GM12891 (cell line): ENCODE measurements around the gene TGM2.

Experiments
- DNase-seq: peaks from one replicate; pipeline ENCODE4 v3.0.0; 2011; ENCODE audit warnings: low spot score; ENCODE audit not compliant: insufficient read length
- FAIRE-seq: peaks from 2 replicates; lab custom pipeline; 2011; peaks lifted over from hg19 to GRCh38; lab: Jason Lieb, UNC
- PAX5 ChIP-seq: IDR thresholded peaks from 2 replicates; pipeline ENCODE4 v1.6.1; 2011; ENCODE audit warnings: low read length, moderate library complexity, mild to moderate bottlenecking; ENCODE audit not compliant: insufficient read depth, severe bottlenecking
- POLR2A ChIP-seq: IDR thresholded peaks from 2 replicates; pipeline ENCODE4 v1.6.1; 2011; ENCODE audit warnings: low read depth, low read length, control low read depth
- POLR2AphosphoS5 ChIP-seq: IDR thresholded peaks from 2 replicates; pipeline ENCODE4 v1.6.1; 2011; ENCODE audit warnings: low read depth, low read length, control low read depth
- POU2F2 ChIP-seq: IDR thresholded peaks from 2 replicates; pipeline ENCODE4 v1.6.1; 2011; ENCODE audit warnings: low read depth, mild to moderate bottlenecking, control low read depth, low read length, moderate library complexity
- SPI1 ChIP-seq: IDR thresholded peaks from 2 replicates; pipeline ENCODE4 v1.6.1; 2011; ENCODE audit warnings: low read depth, low read length, control low read depth
- TAF1 ChIP-seq: IDR thresholded peaks from 2 replicates; pipeline ENCODE4 v1.6.1; 2011; ENCODE audit warnings: low read depth, low read length, control low read depth

The TGM2 gene

DNA sequence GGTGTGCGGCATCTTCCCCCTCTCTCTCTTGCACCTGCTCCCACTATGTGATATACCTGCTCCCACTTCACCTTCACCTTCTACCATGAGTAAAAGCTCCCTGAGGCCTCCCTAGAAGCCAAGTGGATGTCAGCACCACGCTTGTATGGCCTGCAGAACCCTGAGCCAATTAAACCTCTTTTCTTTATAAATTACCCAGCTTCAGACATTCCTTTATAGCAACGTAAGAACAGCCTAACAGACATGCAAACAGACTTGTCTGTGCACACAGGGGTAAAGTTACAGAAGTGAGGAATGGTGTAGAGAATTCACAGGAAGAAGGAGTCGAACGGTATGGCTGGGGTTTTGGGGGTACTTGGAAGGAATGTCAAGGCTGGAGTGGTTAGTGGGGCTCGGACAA is 14.8 kb upstream of the TGM2 start:
- FAIRE-seq (no peak), DNase-seq (no peak)
- no peak for TF ChIP-seq TAF1
- no peak for TF ChIP-seq POLR2AphosphoS5
- no peak for TF ChIP-seq POU2F2
- no peak for TF ChIP-seq POLR2A
- no peak for TF ChIP-seq SPI1

DNA sequence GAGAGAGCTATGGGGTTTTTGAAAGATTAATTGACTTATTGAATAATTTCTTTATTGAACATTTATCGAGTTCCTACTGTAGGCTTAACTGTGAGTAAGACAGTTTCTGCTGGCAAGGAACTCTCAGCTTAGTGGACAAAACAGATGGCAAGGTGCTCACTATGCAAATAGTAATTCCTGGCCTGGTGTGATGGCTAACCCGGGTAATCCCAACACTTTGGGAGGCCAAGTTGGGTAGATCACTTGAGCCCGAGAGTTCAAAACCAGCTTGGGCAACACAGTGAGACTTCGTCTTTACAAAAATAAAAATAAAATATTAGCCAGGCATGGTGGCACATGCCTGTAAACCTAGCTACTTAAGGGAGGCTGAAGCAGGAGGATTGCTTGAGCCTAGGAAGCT is 13.5 kb upstream of the TGM2 start:
- TF ChIP-seq SPI1 = no peak
- FAIRE-seq = no peak

DNA sequence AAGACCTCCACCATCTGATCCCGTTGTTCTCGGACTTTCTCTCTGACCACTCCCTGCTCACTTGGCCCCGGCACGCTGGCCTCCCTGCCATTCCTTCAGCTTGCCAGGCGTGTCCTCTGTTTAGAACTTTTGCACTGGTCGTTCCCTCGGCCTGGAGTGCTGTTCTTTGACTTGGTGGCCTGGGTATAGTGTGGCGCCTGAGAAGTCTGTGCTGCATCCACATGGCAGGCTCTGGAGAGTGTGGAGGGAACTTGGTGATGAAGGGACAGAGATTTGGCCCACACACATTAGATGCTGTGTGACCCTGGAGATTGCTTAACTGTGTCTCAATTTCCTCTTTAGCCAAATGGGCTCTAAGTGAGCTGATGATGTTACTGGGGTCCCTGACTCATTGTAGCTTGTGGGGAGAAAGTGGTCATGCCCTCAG is 13.0 kb upstream of the TGM2 start:
- DNase-seq = no peak
- TF ChIP-seq TAF1 = no peak
- TF ChIP-seq POLR2AphosphoS5 = no peak
- no peak for FAIRE-seq

More for the DNA sequence above, 13.5 kb upstream of the TGM2 start:
- no peak for DNase-seq

DNA sequence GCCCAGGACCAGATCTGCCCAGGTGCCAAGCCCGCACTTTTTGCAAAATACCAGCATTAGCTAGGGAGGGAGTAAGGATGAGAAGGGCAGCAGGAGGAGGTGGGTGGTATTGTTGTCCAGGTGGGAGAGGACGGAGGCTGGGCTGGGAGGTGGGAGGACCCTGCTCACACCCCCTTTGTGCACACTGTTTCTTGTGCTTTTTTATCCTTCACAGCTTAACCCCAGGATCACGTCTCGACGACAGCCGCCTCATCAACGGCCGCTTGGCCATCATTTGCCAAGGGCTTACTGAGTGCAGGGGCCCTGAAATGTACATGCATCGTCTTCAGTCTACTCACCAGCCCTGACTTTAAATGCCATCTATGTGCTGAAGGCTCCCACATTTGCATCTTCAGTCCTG is 12.1 kb upstream of the TGM2 start:
- DNase-seq = no peak
- TF ChIP-seq TAF1 (no peak), PAX5 (no peak), POU2F2 (no peak), SPI1 (no peak), POLR2AphosphoS5 (no peak), POLR2A (no peak)
- no peak for FAIRE-seq

DNA sequence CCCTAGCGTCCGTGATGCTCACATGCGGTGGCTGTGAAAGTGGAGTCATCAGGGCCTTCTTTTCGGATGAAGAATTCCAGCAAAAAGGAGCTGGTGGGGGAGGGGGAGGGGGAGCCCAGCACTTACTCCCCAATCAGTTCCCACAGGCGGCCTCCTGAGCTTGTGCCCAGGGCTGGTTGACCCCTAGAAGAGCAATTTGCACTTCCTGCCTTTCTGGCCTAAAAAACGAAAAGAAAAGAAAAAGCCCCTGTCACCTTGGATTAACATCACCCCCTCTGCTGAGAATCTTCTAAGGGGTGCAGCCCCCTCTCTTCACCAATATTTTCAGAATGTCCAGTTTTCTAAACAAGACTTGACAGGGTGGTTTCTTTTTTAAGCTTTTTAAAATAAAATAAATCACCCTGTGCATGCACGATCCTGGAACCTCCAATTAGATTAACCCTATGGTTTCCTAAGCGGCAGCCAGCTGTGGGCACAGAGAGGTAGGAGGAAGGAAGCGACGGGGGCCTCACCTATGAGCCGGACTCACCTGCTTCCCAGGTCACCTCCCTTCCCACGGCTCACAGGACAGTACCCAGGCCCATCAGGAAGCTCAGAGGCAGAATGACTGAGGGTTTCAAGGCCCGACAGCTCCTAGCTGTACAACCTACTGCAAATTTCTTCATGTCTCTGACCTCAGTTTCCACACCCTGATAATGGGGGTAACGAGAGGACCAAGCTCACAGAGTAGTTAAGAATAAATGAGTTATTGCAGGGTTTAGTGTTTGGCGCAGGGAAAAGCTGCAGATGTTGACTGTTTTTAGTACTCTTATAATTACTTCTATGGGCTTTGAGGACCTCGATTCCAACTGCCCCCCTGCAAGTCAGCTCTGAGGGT is 10.5 kb upstream of the TGM2 start:
- DNase-seq (no peak), FAIRE-seq (no peak)
- TF ChIP-seq SPI1 (no peak), PAX5 (no peak), POU2F2 (no peak), POLR2A (no peak), TAF1 (no peak), POLR2AphosphoS5 (no peak)

DNA sequence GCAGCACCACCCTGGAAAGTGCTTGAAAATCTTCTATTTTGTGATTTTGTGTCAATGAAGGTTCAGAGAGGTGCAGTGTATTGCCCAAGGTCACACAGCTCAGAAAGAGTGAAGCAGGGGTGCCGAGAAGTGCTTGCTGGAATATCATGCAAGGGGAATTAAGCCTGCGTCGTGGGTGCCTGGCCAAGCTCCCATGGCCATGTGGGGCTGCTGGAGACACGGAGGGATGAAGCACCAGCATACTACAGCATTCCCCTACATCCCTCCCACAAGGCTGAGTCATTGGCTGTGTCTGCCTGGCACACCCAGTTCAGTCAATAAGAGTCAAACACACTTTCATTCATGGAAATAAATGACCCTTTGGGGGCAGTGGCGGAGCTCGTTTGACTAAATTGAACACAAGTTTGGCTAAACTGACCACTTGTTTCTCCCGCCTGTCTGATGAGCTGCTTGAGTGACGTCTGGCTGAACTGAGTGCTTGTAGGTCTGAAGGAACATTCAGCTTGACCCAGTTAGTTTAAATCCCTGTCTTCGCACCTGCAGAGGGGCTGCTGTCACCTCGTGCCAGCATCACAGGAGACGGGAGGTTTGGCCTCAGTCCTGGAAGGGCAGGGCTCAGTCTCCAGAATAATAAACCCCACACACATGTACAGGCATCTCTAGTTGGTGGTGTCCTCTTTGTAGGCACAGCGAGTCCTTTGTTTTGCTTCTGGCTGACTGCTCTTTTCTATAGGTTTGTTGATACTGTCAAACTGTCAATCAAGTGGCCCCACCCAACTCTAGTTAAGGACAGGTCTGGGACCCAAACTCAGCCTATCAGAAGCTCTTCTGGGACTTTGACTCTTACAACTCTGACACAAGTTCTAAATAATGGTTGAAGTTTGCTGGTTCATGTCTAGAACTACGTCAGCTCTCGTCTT is 8.4 kb upstream of the TGM2 start:
- DNase-seq (no peak), FAIRE-seq (no peak)
- TF ChIP-seq TAF1 (no peak), POU2F2 (no peak), PAX5 (no peak), POLR2AphosphoS5 (no peak), SPI1 (no peak), POLR2A (no peak)

DNA sequence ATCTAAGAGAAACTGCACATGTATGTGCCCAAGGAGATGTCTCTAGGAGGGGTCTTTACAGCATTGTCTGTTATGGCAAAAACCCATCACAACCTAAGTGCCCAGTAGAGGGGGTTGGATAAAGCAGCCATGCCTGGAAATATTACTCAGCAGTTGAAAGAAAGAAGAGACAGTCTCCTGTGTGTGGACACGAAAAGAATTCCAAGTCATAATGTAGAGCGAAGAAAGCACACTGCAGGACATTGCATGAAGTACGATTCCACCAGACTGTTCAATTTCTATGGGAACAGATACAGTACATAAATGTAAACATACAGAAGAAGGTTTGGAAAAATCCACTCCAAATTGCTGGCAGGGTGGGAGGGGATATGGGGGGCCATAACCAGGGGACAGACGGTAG is 7.3 kb upstream of the TGM2 start:
- no peak for TF ChIP-seq SPI1
- TF ChIP-seq POLR2A = no peak
- TF ChIP-seq POLR2AphosphoS5 = no peak
- no peak for TF ChIP-seq POU2F2
- FAIRE-seq = no peak
- no peak for DNase-seq

DNA sequence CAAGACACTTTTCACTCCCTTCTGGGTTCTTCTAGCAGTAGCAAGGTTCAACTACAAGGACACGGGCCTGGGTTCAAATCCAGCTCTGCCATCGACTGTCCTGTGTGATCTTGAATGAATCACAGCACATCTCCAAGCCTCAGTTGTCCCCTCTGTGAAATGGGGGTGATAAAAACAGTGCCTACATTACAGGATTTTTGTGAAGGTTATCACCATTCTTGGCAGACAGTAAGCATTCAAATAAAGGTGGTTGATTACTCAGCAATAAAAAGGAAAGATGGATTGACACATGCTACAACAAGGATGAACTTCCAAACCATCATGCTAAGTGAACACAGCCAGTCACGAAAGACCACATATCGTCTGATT is 6.6 kb upstream of the TGM2 start:
- DNase-seq = no peak
- TF ChIP-seq TAF1 = no peak
- TF ChIP-seq SPI1 = no peak
- no peak for TF ChIP-seq POLR2A
- no peak for TF ChIP-seq POU2F2
- no peak for TF ChIP-seq POLR2AphosphoS5
- FAIRE-seq = no peak

DNA sequence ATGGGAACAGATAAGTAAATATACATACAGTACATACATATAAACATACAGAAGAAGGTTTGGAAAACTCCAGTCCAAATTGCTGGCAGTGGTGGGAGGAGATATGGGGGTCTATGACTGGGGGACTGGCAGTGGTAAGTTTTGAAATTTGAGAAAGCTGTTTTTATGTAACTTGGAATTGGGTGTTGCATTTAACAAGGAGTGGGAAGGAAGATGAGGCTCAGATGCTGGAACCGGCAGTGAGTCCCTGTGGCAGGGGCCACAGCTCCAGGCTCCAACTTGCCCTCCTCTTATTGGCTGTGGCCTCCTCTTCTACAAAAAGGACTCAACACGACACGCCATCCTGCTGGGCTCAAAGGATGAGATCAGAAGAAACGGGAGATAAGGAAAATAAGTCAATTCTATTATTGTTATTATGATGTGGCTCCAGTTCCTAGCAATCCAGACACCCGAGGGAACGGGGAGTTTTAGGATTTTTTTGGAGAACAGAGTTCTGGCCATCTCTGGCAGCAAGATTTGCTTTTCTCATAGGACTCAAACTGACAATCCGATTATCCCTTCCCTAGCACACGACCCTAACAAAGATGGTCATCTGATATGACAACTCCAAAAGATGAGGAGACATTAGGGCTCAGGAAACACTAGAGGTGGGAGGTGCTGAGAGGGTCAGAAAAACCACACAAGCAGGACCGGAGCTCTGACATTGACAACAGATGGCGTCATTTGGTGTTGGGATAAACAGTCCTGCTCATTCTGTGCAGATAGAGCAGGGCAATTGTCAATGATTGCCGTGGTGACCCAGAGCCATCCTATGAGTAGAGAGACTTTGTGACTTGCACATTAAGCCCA is 6.0 kb upstream of the TGM2 start:
- DNase-seq (no peak), FAIRE-seq (no peak)
- TF ChIP-seq POU2F2 (no peak), SPI1 (no peak), TAF1 (no peak), POLR2AphosphoS5 (no peak), POLR2A (no peak), PAX5 (no peak)
